Measurements from ENCODE around the gene TIMM13.
"Not testable (repeated sequence)": the region's sequence is repeated elsewhere in the genome, so short reads cannot be mapped to it uniquely, and the experiment has no call there.

Gene TIMM13

DNA sequence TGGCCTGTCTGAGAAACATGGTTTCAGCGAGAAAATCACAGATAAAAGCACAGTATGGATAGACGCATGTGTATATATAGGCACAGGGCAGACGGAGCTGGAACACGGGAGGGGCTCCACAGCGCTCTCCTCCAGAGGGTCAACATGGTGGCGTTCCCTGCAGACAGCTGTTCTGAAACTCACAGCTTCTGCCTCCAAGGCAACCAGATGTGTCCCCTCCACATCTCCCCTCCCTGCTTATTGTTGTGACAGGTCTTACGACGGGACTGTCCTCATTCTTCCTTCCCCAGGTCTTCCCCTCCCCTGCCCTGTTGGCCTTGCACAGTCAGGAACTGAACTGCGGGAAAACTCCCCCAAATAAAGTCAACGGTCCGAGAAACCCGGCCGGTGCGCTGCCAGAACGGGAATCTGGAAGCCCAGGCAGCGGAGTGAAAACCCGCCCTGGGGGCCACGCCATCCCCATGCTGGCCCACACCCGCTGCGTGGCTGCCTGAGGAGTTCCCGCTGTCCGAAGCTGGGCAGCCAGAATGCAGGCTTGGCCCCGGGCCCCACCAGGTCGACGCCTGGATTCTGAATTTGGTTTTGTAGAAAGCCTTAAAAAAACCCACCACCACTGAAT lies 2.6 kb upstream of the TIMM13 start:
- DNase-seq = no peak

DNA sequence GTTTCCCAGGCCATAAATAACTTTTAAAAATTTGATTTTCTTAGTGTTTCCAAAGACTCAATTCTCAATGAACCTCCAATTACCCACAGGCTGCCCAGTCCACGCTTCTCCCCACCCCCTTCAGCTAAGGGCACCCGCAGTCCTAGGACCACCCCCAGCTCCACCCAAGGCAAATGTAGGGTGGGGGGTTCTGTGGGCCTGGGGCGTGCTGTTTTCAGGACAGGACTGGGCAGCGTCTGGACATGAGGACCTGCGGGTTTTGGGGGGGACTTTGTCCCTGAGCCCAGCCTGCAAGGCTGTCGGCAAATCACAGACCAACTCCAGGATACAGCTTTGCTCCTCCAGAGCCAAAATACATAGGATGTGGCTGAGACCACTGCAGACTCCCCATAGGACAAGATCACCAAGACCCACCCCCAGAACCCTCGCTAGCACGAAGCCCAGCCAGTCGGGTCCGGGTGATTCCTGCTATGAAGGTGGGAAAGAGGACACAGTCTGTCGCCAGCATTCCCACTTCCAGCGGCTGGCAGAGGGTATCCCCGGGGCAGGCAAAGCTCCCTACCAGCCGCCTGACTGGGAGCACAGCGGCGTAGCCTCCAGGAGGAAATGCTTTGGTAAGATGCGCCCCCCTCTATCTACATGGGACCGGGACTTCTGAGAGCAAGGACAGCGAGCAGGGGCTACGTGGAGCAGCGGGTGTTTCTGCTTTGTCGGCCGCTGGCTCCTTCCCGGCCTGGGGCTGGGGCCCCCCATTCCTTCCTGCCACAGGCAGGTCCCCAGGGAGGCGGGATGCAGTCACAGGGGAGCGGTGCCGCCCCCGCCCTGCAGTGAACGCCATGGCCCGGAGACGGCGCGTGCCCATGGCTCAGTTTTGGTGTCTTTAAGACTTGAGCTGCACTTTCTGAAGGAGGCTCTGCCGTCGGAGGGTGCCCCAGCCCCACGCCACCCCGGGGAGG lies 1.6 kb upstream of the TIMM13 start:
- no peak for DNase-seq

DNA sequence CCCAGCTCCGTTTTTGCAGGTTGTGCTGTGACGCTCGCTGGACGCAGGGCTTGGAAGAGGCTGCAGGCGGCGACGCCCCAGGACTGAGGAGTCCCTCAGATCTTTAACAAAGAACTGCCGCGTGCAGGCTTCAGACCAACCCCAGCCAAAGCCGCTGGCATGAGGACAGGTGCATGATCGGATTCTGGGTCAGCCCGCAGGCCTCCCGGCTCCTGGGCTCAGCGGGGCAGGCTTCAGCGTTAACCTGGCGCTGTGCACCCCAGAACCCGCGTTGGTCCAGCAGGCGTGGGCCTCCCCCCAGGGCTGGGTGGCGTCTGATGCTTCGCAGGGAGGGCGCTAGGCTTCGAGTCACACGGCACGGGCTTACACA lies 920 bp upstream of the TIMM13 start:
- no peak for DNase-seq

DNA sequence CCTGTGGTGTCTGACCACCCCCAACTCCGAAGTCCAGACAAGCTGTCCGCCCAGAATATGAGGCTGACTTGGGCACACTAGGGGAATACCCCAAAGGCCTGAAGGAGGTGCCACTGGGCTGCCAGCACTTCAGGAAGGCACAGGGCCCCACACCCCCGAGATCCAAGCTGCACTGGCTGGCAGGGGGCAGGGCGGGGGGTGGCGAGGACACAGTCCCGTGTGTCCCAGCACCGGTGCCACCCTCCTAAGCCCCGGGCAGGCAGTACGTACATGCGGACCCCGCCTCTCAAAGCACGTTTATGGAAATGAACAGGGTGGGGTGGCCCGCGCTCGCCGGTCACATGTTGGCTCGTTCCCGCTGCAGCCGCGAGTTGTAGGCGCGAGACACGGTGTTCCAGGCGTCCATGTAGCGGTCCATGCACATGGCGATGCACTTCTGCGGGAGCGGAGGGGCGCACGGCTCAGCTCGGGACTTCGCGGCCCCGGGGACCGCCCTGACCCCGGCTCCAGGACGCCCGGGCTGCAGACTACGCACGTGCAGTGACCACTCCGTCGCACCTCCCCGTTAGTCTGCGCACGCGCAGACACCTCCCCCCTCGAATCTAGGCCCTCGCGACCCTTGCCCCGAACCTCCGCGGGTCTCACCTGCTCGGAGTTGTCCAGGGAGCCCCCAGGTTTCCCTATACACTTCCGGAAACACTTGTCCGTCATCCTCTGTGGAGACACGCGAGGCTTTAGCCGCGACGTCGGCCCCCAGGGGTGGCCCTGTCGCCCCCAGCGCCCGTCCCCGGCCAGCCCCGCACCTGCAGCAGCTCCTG lies 566 bp downstream of the TIMM13 start:
- DNase-seq = peak; percentile 47

DNA sequence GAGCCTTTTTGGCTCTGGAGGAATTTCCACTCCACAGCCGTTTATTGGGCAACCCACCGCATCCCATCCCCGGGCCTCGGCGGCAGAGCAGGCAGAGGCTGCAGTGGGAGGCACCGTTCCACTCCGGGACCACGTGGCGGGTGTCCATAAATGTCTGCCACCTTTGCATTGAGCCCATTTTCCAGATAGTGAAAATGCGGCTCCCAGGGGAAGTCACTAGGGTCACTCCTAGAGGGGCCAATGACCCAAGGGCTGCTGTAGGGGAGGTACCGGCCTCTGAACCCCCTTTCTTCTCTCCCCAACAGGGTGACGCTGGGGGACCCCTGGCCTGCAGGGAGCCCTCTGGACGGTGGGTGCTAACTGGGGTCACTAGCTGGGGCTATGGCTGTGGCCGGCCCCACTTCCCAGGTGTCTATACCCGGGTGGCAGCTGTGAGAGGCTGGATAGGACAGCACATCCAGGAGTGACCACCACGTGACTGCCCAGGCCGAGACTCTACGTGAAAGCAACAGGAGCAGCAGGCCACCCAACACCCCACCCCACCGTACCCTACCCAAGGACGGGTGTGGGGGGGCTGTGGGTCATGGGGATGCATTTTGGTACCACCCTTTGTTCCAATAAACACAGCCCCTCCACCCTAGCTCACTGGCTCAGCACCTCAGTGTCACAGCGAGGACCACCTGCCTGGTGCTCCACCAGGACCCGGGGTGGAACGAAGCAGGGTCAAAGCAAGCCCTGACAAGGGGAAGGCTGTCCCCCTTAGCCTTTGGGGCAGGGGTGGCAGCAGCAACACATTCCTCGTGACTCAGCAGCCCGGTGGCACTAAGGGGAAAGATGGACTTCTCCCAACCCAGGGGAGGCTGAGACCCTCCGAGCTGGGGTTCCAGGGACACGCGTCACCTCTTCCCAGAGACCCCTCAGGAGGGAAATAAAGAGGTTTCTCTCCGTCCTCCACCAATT lies 1.5 kb downstream of the TIMM13 start:
- no peak for DNase-seq

DNA sequence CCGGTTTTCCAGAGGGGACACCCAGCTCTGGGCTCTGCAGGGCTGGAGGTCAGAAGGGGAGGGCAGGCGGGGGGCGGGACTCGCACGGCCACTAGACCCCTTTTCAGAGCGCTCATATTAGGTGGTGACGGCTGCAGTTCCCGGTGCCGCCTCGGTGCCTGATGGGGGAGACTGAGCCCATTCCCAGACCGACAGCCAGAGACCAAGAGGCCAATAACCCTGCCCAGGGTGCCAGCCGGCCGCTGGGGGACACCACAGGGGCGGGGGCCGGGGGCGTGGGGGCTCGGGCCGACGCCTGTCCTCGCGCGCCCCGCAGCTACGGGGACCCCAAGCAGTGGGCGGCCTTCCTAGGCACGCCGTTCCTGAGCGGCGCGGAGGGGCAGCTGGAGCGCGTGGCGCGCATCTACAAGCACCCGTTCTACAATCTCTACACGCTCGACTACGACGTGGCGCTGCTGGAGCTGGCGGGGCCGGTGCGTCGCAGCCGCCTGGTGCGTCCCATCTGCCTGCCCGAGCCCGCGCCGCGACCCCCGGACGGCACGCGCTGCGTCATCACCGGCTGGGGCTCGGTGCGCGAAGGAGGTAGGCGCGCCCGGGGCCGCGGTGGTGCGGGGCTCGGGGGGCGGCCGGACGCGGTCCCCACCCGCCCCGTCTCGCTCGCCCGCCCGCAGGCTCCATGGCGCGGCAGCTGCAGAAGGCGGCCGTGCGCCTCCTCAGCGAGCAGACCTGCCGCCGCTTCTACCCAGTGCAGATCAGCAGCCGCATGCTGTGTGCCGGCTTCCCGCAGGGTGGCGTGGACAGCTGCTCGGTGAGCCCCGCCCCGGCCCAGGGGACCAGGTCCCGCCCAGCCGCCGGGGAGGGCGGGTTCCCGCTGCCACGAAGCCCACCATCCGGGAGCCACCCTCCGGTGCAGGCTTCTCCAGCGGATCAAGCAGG lies 2.4 kb downstream of the TIMM13 start:
- DNase-seq = no peak

DNA sequence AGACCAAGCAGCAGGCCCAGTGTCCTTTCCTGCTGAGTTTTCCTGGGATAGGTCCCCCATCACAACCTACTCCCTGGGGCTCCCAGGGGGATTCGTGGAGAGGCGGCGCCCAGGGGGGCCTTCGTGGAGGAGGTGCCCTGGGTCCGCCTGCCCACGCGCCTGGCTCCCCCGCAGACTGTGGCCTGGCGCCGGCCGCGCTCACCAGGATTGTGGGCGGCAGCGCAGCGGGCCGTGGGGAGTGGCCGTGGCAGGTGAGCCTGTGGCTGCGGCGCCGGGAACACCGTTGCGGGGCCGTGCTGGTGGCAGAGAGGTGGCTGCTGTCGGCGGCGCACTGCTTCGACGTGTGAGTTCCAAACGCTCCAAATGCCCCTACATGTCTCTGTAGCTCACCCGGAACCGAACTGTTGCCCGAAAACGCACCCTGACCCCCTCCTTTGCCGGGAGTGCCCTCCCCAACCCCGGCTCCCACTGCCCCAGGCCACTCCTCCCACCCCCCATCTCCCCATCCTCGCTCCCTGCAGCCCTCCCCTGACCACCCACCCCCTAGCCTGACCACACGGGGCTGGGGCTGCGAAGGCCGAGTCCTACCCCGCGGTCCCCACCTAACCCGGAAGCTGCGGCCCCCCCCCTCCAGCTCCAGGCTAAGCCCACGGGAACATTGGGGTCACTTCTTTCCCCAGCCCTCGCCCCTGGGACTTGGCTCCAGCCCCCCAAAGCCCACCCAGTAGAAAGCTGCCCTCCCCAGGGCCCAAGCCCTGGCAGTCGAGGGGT lies 3.3 kb downstream of the TIMM13 start:
- DNase-seq = no peak

DNA sequence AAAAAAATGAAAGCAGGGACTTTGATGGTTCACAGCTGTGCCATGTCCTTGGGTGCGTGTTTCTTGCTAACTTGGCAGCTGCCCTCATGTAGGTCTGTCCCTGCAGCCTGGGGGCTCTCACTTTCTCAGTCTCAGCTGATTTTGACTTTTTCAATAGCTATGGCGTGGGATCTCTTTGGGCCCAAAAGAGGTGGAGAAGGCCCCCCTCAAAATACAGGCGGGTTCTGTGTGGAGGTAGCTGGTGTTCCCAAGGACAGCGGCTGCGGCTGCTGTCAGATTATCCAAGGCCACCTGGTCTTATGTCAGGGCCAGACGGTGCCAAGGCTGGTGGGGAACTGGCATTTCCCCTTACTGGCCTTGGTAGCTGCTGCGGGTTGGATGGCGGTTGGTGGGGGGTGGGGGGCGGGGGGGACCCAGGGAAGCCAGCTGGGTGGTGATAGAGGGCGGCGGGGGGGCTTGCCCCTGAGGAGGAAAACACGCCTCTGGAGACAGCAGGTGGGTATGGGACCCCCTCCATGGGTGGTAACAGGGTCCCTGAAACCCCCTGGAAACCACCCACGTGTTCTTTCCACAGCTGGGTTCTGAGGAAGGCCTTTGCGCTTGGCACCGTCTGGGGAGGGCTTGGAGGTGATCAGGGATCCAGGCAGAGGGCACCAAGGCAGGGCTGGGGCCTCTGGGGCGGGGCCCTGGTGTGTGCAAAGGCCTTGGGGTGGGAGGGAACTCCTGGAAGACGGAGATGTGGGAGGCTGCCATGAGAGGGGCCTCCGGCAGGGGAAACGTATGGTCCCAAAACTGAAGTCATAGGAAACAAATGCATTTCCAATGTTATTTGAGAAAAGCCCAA lies 4.1 kb downstream of the TIMM13 start:
- DNase-seq = no peak

DNA sequence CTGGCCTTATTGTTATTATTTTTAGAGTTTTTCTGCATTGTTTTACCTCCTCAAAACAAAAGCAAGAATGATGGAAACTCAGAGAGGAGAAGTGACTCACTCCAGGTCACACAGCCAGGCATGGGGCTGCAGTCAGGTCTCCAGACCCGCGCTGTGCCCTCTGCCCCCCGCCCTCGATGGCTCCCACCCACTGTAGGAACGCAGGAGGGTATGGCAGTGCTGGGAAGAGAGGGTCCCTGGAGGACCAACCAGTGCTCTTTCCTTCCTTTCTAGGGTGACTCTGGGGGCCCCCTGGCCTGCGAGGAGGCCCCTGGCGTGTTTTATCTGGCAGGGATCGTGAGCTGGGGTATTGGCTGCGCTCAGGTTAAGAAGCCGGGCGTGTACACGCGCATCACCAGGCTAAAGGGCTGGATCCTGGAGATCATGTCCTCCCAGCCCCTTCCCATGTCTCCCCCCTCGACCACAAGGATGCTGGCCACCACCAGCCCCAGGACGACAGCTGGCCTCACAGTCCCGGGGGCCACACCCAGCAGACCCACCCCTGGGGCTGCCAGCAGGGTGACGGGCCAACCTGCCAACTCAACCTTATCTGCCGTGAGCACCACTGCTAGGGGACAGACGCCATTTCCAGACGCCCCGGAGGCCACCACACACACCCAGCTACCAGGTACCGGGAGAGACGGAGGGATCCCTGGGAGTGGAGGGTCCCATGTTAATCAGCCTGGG lies 5.6 kb downstream of the TIMM13 start:
- DNase-seq = no peak

DNA sequence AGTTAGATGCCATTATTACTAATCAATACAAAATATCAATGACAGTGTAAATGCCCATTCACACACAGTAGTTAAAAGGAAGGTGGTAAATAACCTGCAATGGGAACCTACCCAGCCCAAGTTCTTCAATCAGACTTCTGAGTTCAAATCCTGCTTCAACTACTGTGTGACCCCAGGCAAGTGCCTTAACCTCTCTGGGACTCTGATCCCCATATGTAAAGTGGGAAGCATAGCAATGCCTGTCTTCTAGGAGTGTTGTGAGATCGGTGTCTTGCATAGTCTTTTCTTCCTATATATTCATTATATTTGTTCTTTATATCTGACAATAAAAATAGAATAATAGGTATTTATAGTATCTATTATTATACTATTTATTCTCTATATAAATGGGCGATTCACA lies 6.9 kb downstream of the TIMM13 start:
- no peak for DNase-seq

DNA sequence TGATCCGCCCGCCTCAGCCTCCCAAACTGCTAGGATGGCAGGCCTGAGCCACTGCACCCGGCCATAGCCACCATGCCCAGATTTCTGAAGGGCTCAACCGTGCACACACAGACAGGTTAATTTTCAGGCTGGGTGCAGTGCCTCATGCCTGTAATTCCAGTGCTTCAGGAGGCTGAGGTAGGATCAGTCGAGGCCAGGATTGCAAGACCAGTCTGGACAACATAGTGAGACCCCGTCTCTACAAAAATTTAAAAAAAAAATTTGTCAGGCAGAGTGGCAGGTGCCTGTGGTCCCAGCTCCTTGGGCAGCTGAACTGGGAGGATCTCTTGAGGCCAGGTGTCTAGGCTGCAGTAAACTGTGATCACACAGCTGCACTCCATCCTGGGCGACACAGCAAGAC lies 7.6 kb downstream of the TIMM13 start:
- DNase-seq = no peak

DNA sequence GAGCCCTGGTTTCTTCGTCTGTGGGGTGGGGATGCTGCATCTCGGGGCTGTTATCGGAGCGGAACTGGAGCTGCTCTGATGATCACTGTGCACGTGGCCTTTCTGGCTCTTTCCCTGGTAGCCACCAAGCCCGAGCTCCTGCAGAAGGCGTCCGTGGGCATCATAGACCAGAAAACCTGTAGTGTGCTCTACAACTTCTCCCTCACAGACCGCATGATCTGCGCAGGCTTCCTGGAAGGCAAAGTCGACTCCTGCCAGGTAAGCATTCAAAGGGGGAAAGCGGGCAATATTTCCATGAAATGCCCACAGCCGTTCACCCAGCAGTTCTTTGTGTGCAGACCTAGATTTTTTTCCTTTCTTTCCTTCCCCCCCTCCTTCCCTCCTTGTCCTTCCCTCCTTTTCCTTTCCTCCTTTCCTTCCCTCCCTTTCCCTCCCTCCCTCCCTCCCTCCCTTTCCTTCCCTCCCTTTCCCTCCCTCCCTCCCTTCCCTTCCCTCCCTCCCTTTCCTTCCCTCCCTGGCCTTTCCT lies 9.4 kb downstream of the TIMM13 start:
- DNase-seq = no peak

DNA sequence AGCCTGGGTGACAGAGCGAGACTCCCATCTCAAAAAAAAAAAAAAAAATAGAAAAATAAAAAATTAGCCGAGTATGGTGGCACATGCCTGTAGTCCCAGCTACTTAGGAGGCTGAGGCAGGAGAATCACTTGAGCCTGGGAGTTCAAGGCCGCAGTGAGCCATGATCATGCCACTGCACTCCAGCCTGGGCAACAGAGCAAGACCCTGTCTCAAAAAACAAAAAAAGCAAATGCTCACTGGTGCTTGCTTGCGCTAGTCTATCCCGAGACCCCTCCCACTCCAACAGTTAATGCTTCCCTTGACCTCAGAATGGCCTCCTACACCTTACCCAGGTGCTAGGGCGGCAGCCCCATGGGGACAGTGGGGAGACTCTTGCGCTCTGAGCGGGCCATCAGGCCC lies 9.9 kb downstream of the TIMM13 start:
- DNase-seq = not testable (repeated sequence)

DNA sequence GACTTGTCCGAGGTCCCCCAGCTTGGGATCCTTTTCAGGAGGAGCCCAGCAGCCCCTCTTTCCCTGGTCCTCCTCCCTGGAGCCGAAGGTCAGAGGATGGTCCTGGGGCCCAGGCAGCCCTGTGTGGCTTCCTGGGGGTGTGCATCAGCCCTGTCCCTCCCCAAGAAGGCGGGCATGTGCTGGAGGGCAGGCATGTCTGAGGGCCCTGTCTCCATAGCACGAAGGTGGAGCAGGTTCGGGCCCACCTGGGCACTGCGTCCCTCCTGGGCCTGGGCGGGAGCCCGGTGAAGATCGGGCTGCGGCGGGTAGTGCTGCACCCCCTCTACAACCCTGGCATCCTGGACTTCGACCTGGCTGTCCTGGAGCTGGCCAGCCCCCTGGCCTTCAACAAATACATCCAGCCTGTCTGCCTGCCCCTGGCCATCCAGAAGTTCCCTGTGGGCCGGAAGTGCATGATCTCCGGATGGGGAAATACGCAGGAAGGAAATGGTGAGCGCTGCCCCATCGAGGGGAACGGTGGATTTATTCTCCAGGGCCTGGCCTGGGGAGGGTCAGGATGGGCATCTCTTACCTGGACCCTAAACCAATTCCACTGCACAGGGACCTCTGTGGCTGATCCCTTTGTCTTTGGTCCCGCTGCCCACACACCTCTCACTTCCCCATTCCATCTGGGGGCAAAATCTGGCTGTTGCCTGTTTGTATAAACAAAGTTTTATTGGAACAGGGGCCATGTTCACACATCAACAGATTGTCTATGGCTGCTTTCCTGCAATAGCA lies 10.9 kb downstream of the TIMM13 start:
- DNase-seq = no peak

DNA sequence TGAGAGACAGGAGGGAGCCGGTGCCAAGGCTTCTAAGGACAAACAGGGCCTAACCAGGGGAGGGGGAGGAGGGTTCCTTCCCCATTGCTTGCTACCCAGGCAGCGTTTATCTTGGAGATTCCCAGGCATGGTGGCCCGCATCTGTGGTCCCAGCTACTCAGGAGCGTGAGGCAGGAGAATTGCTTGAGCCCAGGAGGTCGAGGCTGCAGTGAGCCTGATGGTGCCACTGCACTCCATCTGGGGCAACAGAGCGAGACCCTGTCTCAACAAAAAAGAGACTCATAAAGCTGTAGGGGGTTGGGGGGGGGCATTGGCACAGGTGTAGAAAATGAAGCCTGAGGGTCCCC lies 11.4 kb downstream of the TIMM13 start:
- DNase-seq = no peak

DNA sequence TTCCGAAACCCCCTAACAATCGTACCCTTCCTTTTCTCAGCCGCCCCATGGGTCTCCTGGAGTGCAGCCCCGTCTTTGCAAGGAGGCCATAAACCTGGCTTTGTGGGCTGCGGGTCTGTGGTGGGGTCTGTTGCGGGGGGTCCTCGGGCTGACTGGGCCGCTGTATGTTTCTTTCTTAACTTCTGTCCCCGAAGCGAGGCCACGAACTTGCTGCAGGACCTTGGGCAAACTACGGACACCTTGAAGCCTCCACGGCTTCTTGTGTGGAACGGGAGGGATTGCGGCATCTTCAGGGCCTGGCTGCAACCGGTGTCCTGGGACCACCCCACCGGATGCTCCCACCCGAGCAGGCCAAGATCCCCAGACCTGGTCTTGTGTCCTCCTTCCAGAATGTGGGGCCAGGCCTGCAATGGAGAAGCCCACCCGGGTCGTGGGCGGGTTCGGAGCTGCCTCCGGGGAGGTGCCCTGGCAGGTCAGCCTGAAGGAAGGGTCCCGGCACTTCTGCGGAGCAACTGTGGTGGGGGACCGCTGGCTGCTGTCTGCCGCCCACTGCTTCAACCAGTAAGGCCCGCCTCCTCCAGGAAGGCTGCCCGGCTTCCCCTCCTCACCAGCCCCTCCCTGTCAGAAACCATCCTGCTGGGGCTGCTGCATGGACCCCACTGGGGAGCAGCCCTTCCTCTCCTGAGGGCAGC lies 12.0 kb downstream of the TIMM13 start:
- no peak for DNase-seq

DNA sequence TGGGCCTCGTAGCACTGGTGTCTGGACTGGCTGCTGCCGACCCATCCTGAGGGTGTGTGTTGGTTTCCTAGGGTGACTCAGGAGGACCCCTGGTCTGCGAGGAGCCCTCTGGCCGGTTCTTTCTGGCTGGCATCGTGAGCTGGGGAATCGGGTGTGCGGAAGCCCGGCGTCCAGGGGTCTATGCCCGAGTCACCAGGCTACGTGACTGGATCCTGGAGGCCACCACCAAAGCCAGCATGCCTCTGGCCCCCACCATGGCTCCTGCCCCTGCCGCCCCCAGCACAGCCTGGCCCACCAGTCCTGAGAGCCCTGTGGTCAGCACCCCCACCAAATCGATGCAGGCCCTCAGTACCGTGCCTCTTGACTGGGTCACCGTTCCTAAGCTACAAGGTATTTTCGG lies 13.8 kb downstream of the TIMM13 start:
- DNase-seq = no peak

Data from CD4-positive, alpha-beta T cell treated with Interleukin-21 for 1 hour (primary cell).